ENCODE measurements around the gene JAK1. TPM values are rescaled to one million over a fixed set of nuclear protein-coding genes. Genes with fewer than 3 reads are reported as not detected.

Gene JAK1
- total RNA-seq, 1 experiment from 2014 or later: 138 TPM

GRCh38 chr1:64880449-64880848 is 85.9 kb downstream of the JAK1 start:
- Histone ChIP-seq H3K27ac (ENCODE audit: low read length) (no peak overlapping the region), H3K36me3 (ENCODE audit: control insufficient read depth, insufficient read depth, low read length) (peaks cover 5% of the 10 kb centered on the region), H3K4me3 (ENCODE audit: low read depth in 2 of 2, low read length in 2 of 2) (no peak overlapping the region), H3K27me3 (ENCODE audit: control insufficient read depth, insufficient read depth, low read length) (no peaks in the 10 kb centered on the region), H3K4me1 (ENCODE audit: control insufficient read depth, insufficient read depth, low read length) (no peaks in the 10 kb centered on the region), H3K9me3 (ENCODE audit: control insufficient read depth, insufficient read depth, low read depth, low read length) (no peaks in the 10 kb centered on the region)
- ChIA-PET POLR2A (no interaction called here), CTCF (interaction anchor here (0.6 kb wide), 1 partner anchor 131 kb away, joined by 4 read pairs; no protein-coding TSS in a partner anchor)
- ATAC-seq (no peak), DNase-seq (ENCODE audit: low read depth, low spot score) (no peak)
- BruUV-seq (replicated peaks): no TSS peak
- intact Hi-C loops (cut with micrococcal nuclease; ENCODE audit: unreplicated experiment): no loop called here
- TF ChIP-seq SIN3A (IDR thresholded peaks at IDR 0.05; ENCODE audit: borderline replicate concordance, insufficient read depth, low read depth, low read length) (no peak), POLR2AphosphoS5 (IDR thresholded peaks at IDR 0.05; ENCODE audit: low read depth, low read length) (no peak)
- in situ Hi-C loops (cut with HindIII; ENCODE audit: low pct_unique_long_range_greater_than_20kb, low sequenced_read_pairs): no loop called here

- no TSS peak for BruUV-seq (replicated peaks)
- POLR2A ChIA-PET: interaction anchor here (0.6 kb wide), 1 partner anchor 12 kb away, joined by 4 read pairs; no protein-coding TSS in a partner anchor
Observed at GRCh38 chr1:64878931-64879611, 87.3 kb downstream of the JAK1 start.

GRCh38 chr1:64878090-64878489 is 88.3 kb downstream of the JAK1 start:
- Histone ChIP-seq H3K27me3 (ENCODE audit: control insufficient read depth, insufficient read depth, low read length) (no peaks in the 10 kb centered on the region), H3K36me3 (ENCODE audit: control insufficient read depth, insufficient read depth, low read length) (peaks cover 5% of the 10 kb centered on the region), H3K4me1 (ENCODE audit: control insufficient read depth, insufficient read depth, low read length) (no peaks in the 10 kb centered on the region), H3K9me3 (ENCODE audit: control insufficient read depth, insufficient read depth, low read depth, low read length) (no peaks in the 10 kb centered on the region), H3K27ac (ENCODE audit: low read length) (no peak overlapping the region), H3K4me3 (ENCODE audit: low read depth in 2 of 2, low read length in 2 of 2) (no peak overlapping the region)
- intact Hi-C loops (cut with micrococcal nuclease; ENCODE audit: unreplicated experiment) (no loop called here), in situ Hi-C loops (cut with HindIII; ENCODE audit: low pct_unique_long_range_greater_than_20kb, low sequenced_read_pairs) (no loop called here)
- no TSS peak for BruUV-seq (replicated peaks)
- ChIA-PET CTCF (no interaction called here), POLR2A (no interaction called here)
- TF ChIP-seq SIN3A (IDR thresholded peaks at IDR 0.05; ENCODE audit: borderline replicate concordance, insufficient read depth, low read depth, low read length): no peak
- no peak for TF ChIP-seq CTCF (IDR thresholded peaks at IDR 0.05)
- TF ChIP-seq REST (IDR thresholded peaks at IDR 0.05; ENCODE audit: insufficient read depth in 1 of 2, low read depth in 2 of 2, low read length in 1 of 2): no peak
- no peak for TF ChIP-seq POLR2AphosphoS5 (IDR thresholded peaks at IDR 0.05; ENCODE audit: low read depth, low read length)
- TF ChIP-seq TCF7L2 (IDR thresholded peaks at IDR 0.05; ENCODE audit: low read depth, low read length): no peak
- ATAC-seq: no peak
- DNase-seq (ENCODE audit: low read depth, low spot score): no peak

More at GRCh38 chr1:64878931-64879611, 87.3 kb downstream of the JAK1 start:
- H3K9me3 ChIP-seq (ENCODE audit: control insufficient read depth, insufficient read depth, low read depth, low read length): no peaks in the 10 kb centered on the region
- in situ Hi-C loops (cut with HindIII; ENCODE audit: low pct_unique_long_range_greater_than_20kb, low sequenced_read_pairs): no loop called here
- ATAC-seq (no peak), DNase-seq (ENCODE audit: low read depth, low spot score) (no peak)
- no peak overlapping the region for H3K27ac ChIP-seq (ENCODE audit: low read length)
- no peak overlapping the region for H3K4me3 ChIP-seq (ENCODE audit: low read depth in 2 of 2, low read length in 2 of 2)
- TF ChIP-seq SIN3A (IDR thresholded peaks at IDR 0.05; ENCODE audit: borderline replicate concordance, insufficient read depth, low read depth, low read length): no peak
- no peaks in the 10 kb centered on the region for H3K27me3 ChIP-seq (ENCODE audit: control insufficient read depth, insufficient read depth, low read length)
- intact Hi-C loops (cut with micrococcal nuclease; ENCODE audit: unreplicated experiment): no loop called here
- H3K36me3 ChIP-seq (ENCODE audit: control insufficient read depth, insufficient read depth, low read length): peaks cover 5% of the 10 kb centered on the region
- CTCF ChIA-PET: no interaction called here
- H3K4me1 ChIP-seq (ENCODE audit: control insufficient read depth, insufficient read depth, low read length): no peaks in the 10 kb centered on the region

Measured in Panc1 (cell line).